ENCODE data around the gene GRIA3. TPM values are rescaled to one million over a fixed set of nuclear protein-coding genes. Genes with fewer than 3 reads are reported as not detected.

GRIA3 gene
- total RNA-seq, 1 experiment from 2014 or later = not detected

DNA sequence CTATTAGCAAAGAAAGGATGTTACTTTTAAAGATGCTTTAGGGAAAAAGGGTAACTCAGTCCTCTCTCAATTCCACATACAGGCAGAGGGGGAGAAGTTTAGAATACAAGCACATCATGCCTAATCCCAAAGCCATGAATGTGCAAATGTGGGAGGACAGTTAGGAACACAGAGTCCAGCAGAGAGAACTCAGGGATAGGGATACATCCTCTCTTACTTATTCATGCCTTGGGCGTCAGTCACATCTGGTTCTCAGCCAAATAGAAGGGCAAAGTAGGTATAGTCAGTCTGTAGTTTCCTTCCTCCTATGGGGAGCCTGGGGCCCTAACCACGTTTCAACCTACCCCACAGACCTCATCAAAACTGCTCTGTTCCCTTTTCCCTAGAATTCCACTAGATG lies 87.8 kb downstream of the GRIA3 start:
- Histone ChIP-seq H3K4me3 (replicated peaks in 1 of 2; ENCODE audit: low read depth in 1 of 2, low read length in 2 of 2) (no peak overlapping the region), H3K27me3 (ENCODE audit: insufficient read depth, low read length) (no peaks in the 10 kb centered on the region), H2AFZ (ENCODE audit: low read depth, low read length, poor library complexity, severe bottlenecking) (no peak overlapping the region), H3K27ac (ENCODE audit: low read depth, low read length) (no peak overlapping the region), H3K36me3 (ENCODE audit: control insufficient read depth in 1 of 2, insufficient read depth in 2 of 2, low read length in 2 of 2) (no peaks in the 10 kb centered on the region), H3K9me2 (ENCODE audit: insufficient read depth) (no peaks in the 10 kb centered on the region), H3K4me2 (ENCODE audit: low read length) (no peak overlapping the region), H4K20me1 (ENCODE audit: insufficient read depth) (no peaks in the 10 kb centered on the region), H3K9me3 (ENCODE audit: control insufficient read depth in 1 of 2, insufficient read depth in 1 of 2, low read depth in 1 of 2, low read length in 2 of 2) (no peaks in the 10 kb centered on the region), H3K9ac (ENCODE audit: low read length) (no peak overlapping the region), H3K79me2 (ENCODE audit: insufficient read depth, low read length) (no peaks in the 10 kb centered on the region), H3K4me1 (ENCODE audit: control insufficient read depth in 1 of 2, insufficient read depth in 2 of 2, low read length in 2 of 2) (no peaks in the 10 kb centered on the region)
- POLR2A ChIA-PET = no interaction called here
- intact Hi-C loops (cut with micrococcal nuclease) = no loop called here
- no peak for DNase-seq (ENCODE audit: low read depth, low spot score)
- CTCF ChIA-PET = no interaction called here
- TF ChIP-seq RAD21 (IDR thresholded peaks at IDR 0.05; ENCODE audit: low read depth) = no peak
- no peak for TF ChIP-seq CTCF (IDR thresholded peaks at IDR 0.05 in 2 of 3, conservative IDR thresholded peaks at IDR 0.05 in 1 of 3; ENCODE audit: borderline replicate concordance in 1 of 3, insufficient read depth in 1 of 3, low read depth in 2 of 3, low read length in 2 of 3)
- no TSS peak for BruUV-seq (replicated peaks)
- ATAC-seq = no peak
- RAD21 ChIA-PET (ENCODE audit: low non-redundant PET in 1 of 2, low total read pairs in 2 of 2, uncharacterized antibody in 2 of 2, unreplicated experiment in 2 of 2) = no interaction called here

DNA sequence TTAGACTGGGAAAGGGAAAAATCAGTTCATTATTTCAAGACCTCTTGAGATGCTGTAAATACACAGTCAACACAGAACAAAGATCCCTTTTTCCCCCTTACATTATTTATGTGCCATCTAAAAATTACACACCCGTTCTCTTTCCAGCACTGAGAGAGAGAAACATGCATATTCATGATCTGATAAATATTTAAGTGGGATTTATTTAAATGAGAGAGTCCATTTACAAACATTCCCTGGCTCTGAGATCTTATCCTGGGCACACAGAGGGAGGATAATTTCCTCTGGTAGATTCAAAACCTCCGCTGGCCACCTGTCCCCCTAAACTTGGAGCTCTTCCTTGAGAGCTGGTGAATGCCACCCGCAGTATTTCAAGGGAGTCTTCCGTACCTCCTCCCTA lies 88.6 kb downstream of the GRIA3 start:
- Histone ChIP-seq H3K27ac (ENCODE audit: low read depth, low read length) (no peak overlapping the region), H3K27me3 (ENCODE audit: insufficient read depth, low read length) (no peaks in the 10 kb centered on the region), H3K9ac (ENCODE audit: low read length) (no peak overlapping the region), H3K9me2 (ENCODE audit: insufficient read depth) (no peaks in the 10 kb centered on the region), H3K9me3 (ENCODE audit: control insufficient read depth in 1 of 2, insufficient read depth in 1 of 2, low read depth in 1 of 2, low read length in 2 of 2) (no peaks in the 10 kb centered on the region), H3K36me3 (ENCODE audit: control insufficient read depth in 1 of 2, insufficient read depth in 2 of 2, low read length in 2 of 2) (no peaks in the 10 kb centered on the region), H3K4me2 (ENCODE audit: low read length) (no peak overlapping the region), H4K20me1 (ENCODE audit: insufficient read depth) (no peaks in the 10 kb centered on the region), H3K4me3 (replicated peaks in 1 of 2; ENCODE audit: low read depth in 1 of 2, low read length in 2 of 2) (no peak overlapping the region), H2AFZ (ENCODE audit: low read depth, low read length, poor library complexity, severe bottlenecking) (no peak overlapping the region), H3K4me1 (ENCODE audit: control insufficient read depth in 1 of 2, insufficient read depth in 2 of 2, low read length in 2 of 2) (no peaks in the 10 kb centered on the region), H3K79me2 (ENCODE audit: insufficient read depth, low read length) (no peaks in the 10 kb centered on the region)
- no TSS peak for BruUV-seq (replicated peaks)
- intact Hi-C loops (cut with micrococcal nuclease) = no loop called here
- POLR2A ChIA-PET = no interaction called here
- no peak for ATAC-seq
- no peak for DNase-seq (ENCODE audit: low read depth, low spot score)
- RAD21 ChIA-PET (ENCODE audit: low non-redundant PET in 1 of 2, low total read pairs in 2 of 2, uncharacterized antibody in 2 of 2, unreplicated experiment in 2 of 2) = no interaction called here
- CTCF ChIA-PET = no interaction called here
- no peak for TF ChIP-seq CEBPB (IDR thresholded peaks at IDR 0.05; ENCODE audit: low read depth)
- TF ChIP-seq, protein P1, sequence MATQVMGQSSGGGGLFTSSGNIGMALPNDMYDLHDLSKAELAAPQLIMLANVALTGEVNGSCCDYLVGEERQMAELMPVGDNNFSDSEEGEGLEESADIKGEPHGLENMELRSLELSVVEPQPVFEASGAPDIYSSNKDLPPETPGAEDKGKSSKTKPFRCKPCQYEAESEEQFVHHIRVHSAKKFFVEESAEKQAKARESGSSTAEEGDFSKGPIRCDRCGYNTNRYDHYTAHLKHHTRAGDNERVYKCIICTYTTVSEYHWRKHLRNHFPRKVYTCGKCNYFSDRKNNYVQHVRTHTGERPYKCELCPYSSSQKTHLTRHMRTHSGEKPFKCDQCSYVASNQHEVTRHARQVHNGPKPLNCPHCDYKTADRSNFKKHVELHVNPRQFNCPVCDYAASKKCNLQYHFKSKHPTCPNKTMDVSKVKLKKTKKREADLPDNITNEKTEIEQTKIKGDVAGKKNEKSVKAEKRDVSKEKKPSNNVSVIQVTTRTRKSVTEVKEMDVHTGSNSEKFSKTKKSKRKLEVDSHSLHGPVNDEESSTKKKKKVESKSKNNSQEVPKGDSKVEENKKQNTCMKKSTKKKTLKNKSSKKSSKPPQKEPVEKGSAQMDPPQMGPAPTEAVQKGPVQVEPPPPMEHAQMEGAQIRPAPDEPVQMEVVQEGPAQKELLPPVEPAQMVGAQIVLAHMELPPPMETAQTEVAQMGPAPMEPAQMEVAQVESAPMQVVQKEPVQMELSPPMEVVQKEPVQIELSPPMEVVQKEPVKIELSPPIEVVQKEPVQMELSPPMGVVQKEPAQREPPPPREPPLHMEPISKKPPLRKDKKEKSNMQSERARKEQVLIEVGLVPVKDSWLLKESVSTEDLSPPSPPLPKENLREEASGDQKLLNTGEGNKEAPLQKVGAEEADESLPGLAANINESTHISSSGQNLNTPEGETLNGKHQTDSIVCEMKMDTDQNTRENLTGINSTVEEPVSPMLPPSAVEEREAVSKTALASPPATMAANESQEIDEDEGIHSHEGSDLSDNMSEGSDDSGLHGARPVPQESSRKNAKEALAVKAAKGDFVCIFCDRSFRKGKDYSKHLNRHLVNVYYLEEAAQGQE (IDR thresholded peaks at IDR 0.05; ENCODE audit: low read depth) = no peak
- no peak for TF ChIP-seq SP1 (IDR thresholded peaks at IDR 0.05; ENCODE audit: low read depth)
- TF ChIP-seq SRF (IDR thresholded peaks at IDR 0.05; ENCODE audit: low read depth) = no peak
- no peak for TF ChIP-seq EGR1 (IDR thresholded peaks at IDR 0.05; ENCODE audit: low read depth)
- no peak for TF ChIP-seq CTCF (IDR thresholded peaks at IDR 0.05 in 2 of 3, conservative IDR thresholded peaks at IDR 0.05 in 1 of 3; ENCODE audit: borderline replicate concordance in 1 of 3, insufficient read depth in 1 of 3, low read depth in 2 of 3, low read length in 2 of 3)
- no peak for TF ChIP-seq RAD21 (IDR thresholded peaks at IDR 0.05; ENCODE audit: low read depth)
- TF ChIP-seq ATF3 (IDR thresholded peaks at IDR 0.05) = no peak
- no peak for TF ChIP-seq TCF7L2 (IDR thresholded peaks at IDR 0.05; ENCODE audit: borderline replicate concordance, extremely low read depth, insufficient read depth, insufficient read length)
- TF ChIP-seq EZH2phosphoT487 (IDR thresholded peaks at IDR 0.05; ENCODE audit: borderline replicate concordance) = no peak
- TF ChIP-seq CBX3 (IDR thresholded peaks at IDR 0.05; ENCODE audit: low read depth) = no peak
- no peak for TF ChIP-seq YY1 (IDR thresholded peaks at IDR 0.05; ENCODE audit: extremely low read depth, insufficient replicate concordance, low read depth, low read length)
